Stimulated activated naive CD8-positive, alpha-beta T cell treated with anti-CD3 and anti-CD28 coated beads, Interleukin-15, Interleukin-2, amounts not matched to agents 100 ng/mL and 50 ng/mL, for 24 hours (primary cell): ENCODE data around the gene ATP13A2.
A peak's percentile ranks its signal among the peaks of the same experiment; 100 is the strongest.

Experiments used
- H3K27ac Mint-ChIP-seq: one replicate; pipeline ENCODE4 v1.8.0; 2021; ENCODE audit warnings: mild to moderate bottlenecking, mixed read lengths
- H3K27me3 Mint-ChIP-seq: one replicate; pipeline ENCODE4 v1.8.0; 2021; ENCODE audit warnings: mixed read lengths
- H3K36me3 Mint-ChIP-seq: one replicate; pipeline ENCODE4 v1.8.0; 2021; ENCODE audit warnings: low read depth, mixed read lengths
- H3K4me1 Mint-ChIP-seq: one replicate; pipeline ENCODE4 v1.8.0; 2021; ENCODE audit warnings: low read depth, mixed read lengths
- H3K4me3 Mint-ChIP-seq: one replicate; pipeline ENCODE4 v1.8.0; 2021; ENCODE audit warnings: mild to moderate bottlenecking, mixed read lengths
- H3K9me3 Mint-ChIP-seq: one replicate; pipeline ENCODE4 v1.8.0; 2021; ENCODE audit warnings: mixed read lengths

Gene ATP13A2

GRCh38 chr1:16981269-16981849 lies 30.4 kb downstream of the ATP13A2 start:
- peak overlapping the region; percentile 36 for H3K27ac Mint-ChIP-seq
- peaks cover 24% of the 10 kb centered on the region for H3K27me3 Mint-ChIP-seq
- H3K4me3 Mint-ChIP-seq = peak overlapping the region; percentile 52
- H3K9me3 Mint-ChIP-seq = no peaks in the 10 kb centered on the region
- peaks cover 6% of the 10 kb centered on the region for H3K36me3 Mint-ChIP-seq
- peaks cover 9% of the 10 kb centered on the region for H3K4me1 Mint-ChIP-seq

GRCh38 chr1:16980473-16981268 lies 31.1 kb downstream of the ATP13A2 start, which contains the start of gene MFAP2:
MFAP2 (minus strand) TSS chr1:16980620; CDS start chr1:16978273, 2,347 bp downstream.
- Mint-ChIP-seq H3K4me1 (peaks cover 9% of the 10 kb centered on the region), H3K9me3 (no peaks in the 10 kb centered on the region), H3K36me3 (peaks cover 2% of the 10 kb centered on the region), H3K27me3 (peaks cover 24% of the 10 kb centered on the region), H3K27ac (peak within 1 kb of the TSS; percentile 36), H3K4me3 (peak within 1 kb of the TSS; percentile 52)

GRCh38 chr1:16979475-16980327 lies 32.0 kb downstream of the ATP13A2 start:
- H3K9me3 Mint-ChIP-seq = no peaks in the 10 kb centered on the region
- H3K4me3 Mint-ChIP-seq = no peak overlapping the region
- no peaks in the 10 kb centered on the region for H3K36me3 Mint-ChIP-seq
- no peak overlapping the region for H3K27ac Mint-ChIP-seq
- peaks cover 9% of the 10 kb centered on the region for H3K4me1 Mint-ChIP-seq
- peaks cover 24% of the 10 kb centered on the region for H3K27me3 Mint-ChIP-seq

- H3K9me3 Mint-ChIP-seq = no peaks in the 10 kb centered on the region
- no peak overlapping the region for H3K4me3 Mint-ChIP-seq
- H3K27ac Mint-ChIP-seq = no peak overlapping the region
- peaks cover 9% of the 10 kb centered on the region for H3K4me1 Mint-ChIP-seq
- peaks cover 24% of the 10 kb centered on the region for H3K27me3 Mint-ChIP-seq
- no peaks in the 10 kb centered on the region for H3K36me3 Mint-ChIP-seq
Measured at GRCh38 chr1:16978567-16979474, 32.9 kb downstream of the ATP13A2 start.

- Mint-ChIP-seq H3K27ac (no peak overlapping the region), H3K4me3 (no peak overlapping the region), H3K9me3 (no peaks in the 10 kb centered on the region), H3K36me3 (no peaks in the 10 kb centered on the region), H3K4me1 (peaks cover 9% of the 10 kb centered on the region), H3K27me3 (peaks cover 21% of the 10 kb centered on the region)
Measured at GRCh38 chr1:16978139-16978538, 33.6 kb downstream of the ATP13A2 start.

- Mint-ChIP-seq H3K4me3 (no peak overlapping the region), H3K4me1 (peaks cover 9% of the 10 kb centered on the region), H3K27me3 (peaks cover 16% of the 10 kb centered on the region), H3K27ac (no peak overlapping the region), H3K9me3 (no peaks in the 10 kb centered on the region), H3K36me3 (no peaks in the 10 kb centered on the region)
Measured at GRCh38 chr1:16977377-16977776, 34.4 kb downstream of the ATP13A2 start.

- no peak overlapping the region for H3K4me3 Mint-ChIP-seq
- peaks cover 16% of the 10 kb centered on the region for H3K27me3 Mint-ChIP-seq
- H3K9me3 Mint-ChIP-seq = no peaks in the 10 kb centered on the region
- H3K36me3 Mint-ChIP-seq = no peaks in the 10 kb centered on the region
- no peak overlapping the region for H3K27ac Mint-ChIP-seq
- peaks cover 9% of the 10 kb centered on the region for H3K4me1 Mint-ChIP-seq
Measured at GRCh38 chr1:16976966-16977365, 34.8 kb downstream of the ATP13A2 start.

GRCh38 chr1:16975838-16976237 lies 35.9 kb downstream of the ATP13A2 start:
- no peak overlapping the region for H3K27ac Mint-ChIP-seq
- H3K9me3 Mint-ChIP-seq = no peaks in the 10 kb centered on the region
- peaks cover 2% of the 10 kb centered on the region for H3K4me1 Mint-ChIP-seq
- no peaks in the 10 kb centered on the region for H3K36me3 Mint-ChIP-seq
- peaks cover 7% of the 10 kb centered on the region for H3K27me3 Mint-ChIP-seq
- no peak overlapping the region for H3K4me3 Mint-ChIP-seq

GRCh38 chr1:16975211-16975610 lies 36.5 kb downstream of the ATP13A2 start:
- no peaks in the 10 kb centered on the region for H3K36me3 Mint-ChIP-seq
- H3K9me3 Mint-ChIP-seq = no peaks in the 10 kb centered on the region
- H3K27me3 Mint-ChIP-seq = peaks cover 5% of the 10 kb centered on the region
- H3K4me3 Mint-ChIP-seq = no peak overlapping the region
- no peak overlapping the region for H3K27ac Mint-ChIP-seq
- no peaks in the 10 kb centered on the region for H3K4me1 Mint-ChIP-seq

- Mint-ChIP-seq H3K36me3 (no peaks in the 10 kb centered on the region), H3K9me3 (no peaks in the 10 kb centered on the region), H3K4me1 (no peaks in the 10 kb centered on the region), H3K27ac (no peak overlapping the region), H3K4me3 (no peak overlapping the region), H3K27me3 (no peaks in the 10 kb centered on the region)
Measured at GRCh38 chr1:16973215-16973614, 38.5 kb downstream of the ATP13A2 start.

GRCh38 chr1:16972189-16972895 lies 39.4 kb downstream of the ATP13A2 start:
- Mint-ChIP-seq H3K4me3 (no peak overlapping the region), H3K9me3 (no peaks in the 10 kb centered on the region), H3K27me3 (no peaks in the 10 kb centered on the region), H3K4me1 (no peaks in the 10 kb centered on the region), H3K27ac (no peak overlapping the region), H3K36me3 (no peaks in the 10 kb centered on the region)

GRCh38 chr1:16971341-16972188 lies 40.2 kb downstream of the ATP13A2 start:
- no peaks in the 10 kb centered on the region for H3K4me1 Mint-ChIP-seq
- H3K9me3 Mint-ChIP-seq = no peaks in the 10 kb centered on the region
- no peak overlapping the region for H3K4me3 Mint-ChIP-seq
- H3K36me3 Mint-ChIP-seq = no peaks in the 10 kb centered on the region
- no peaks in the 10 kb centered on the region for H3K27me3 Mint-ChIP-seq
- H3K27ac Mint-ChIP-seq = no peak overlapping the region
